Heart left ventricle (tissue), 13 donors: ENCODE data around the gene NXN.

Experiments
- CTCF ChIP-seq, 12 donors: fragments of 200-600 bp; sonication (generic) in 4 of 12; IDR thresholded peaks; one replicate each; pipeline versions ENCODE4 v1.5.0 to v1.8.0; 2018 to 2022; ENCODE audit warnings: antibody characterized with exemption in 12 of 12, mild to moderate bottlenecking in 5 of 12
- POLR2A ChIP-seq, 2 donors: fragments of 450-650 bp; IDR thresholded peaks; one replicate each; pipeline ENCODE4 v1.6.1; 2017; ENCODE audit warnings: antibody characterized with exemption in 2 of 2, mild to moderate bottlenecking in 2 of 2, moderate library complexity in 2 of 2
- donor health status: ischemic (EF 13 %, LVEDD 7.1; RV severe dilation, severe dysfunction).
- donor health status: DM: no; HTN: yes; CAD: no.
- donor health status: DM: no; HTN: no; CAD: no.
- donor health status: ischemic (EF 25% LVEDD 6.9; RV normal size, moderate dysfunction).
- donor health status: ischemic (EF 25% LVEDD 5.7; RV mildly dilated, moderate dysfunction).
- donor health status: ischemic (EF 35%, LVEDD 5.7; RV mildly dilated, moderate dysfunction).
- donor health status: nonischemic (EF 11% LVEDD 7.7; RV severe dilation, severe dysfunction).
- donor health status: DM: yes; HTN: yes; CAD: no.
- donor health status: PGD.
- donor health status: ischemic (EF 29% LVEDD 5.4; RV normal size, mild dysfunction).
- donor health status: nonischemic (EF 23%, LVEDD 6.1; RV moderate dilation, normal function).

DNA sequence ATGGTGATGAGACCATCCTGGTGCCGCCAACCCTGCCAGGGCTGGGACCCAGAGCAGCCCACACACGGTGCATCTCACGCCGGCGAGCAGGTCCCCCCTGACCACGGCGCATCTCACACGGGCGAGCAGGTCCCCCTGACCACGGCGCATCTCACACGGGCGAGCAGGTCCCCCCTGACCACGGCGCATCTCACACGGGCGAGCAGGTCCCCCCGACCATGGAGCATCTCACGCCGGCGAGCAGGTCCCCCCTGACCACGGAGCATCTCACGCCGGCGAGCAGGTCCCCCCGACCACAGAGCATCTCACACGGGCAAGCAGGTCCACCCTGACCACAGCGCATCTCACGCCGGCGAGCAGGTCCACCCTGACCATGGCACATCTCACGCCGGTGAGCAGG, 138.3 kb downstream of the NXN start:
- TF ChIP-seq CTCF (IDR thresholded peaks at IDR 0.05) (no peak), POLR2A (IDR thresholded peaks at IDR 0.05) (no peak)
